DMS153 treated with DMSO at 0.1 percent for 48 hours (cell line): ENCODE results near the gene DCLK1.

Experiments
- DNase-seq: peaks from one replicate; lab custom pipeline; 2025; ENCODE audit not compliant: unreplicated experiment; lab: John Stamatoyannopoulos, UW

Gene DCLK1

GRCh38 chr13:36054041-36054440, 77.1 kb downstream of the DCLK1 start:
- DNase-seq, result no peak

- no peak for DNase-seq
Observed at GRCh38 chr13:36051082-36051481, 80.1 kb downstream of the DCLK1 start.

- DNase-seq, result no peak
Observed at GRCh38 chr13:36046672-36047071, 84.5 kb downstream of the DCLK1 start.

- no peak for DNase-seq
Observed at GRCh38 chr13:36038785-36039555, 92.2 kb downstream of the DCLK1 start.

- DNase-seq, result no peak
Observed at GRCh38 chr13:36033035-36033434, 98.1 kb downstream of the DCLK1 start.

- DNase-seq, result no peak
Observed at GRCh38 chr13:36031490-36031889, 99.7 kb downstream of the DCLK1 start.

GRCh38 chr13:36030670-36031331, 100.4 kb downstream of the DCLK1 start:
- DNase-seq, result no peak

GRCh38 chr13:36029166-36029565, 102.0 kb downstream of the DCLK1 start:
- DNase-seq, result no peak

- no peak for DNase-seq
Observed at GRCh38 chr13:36028359-36029025, 102.7 kb downstream of the DCLK1 start.

GRCh38 chr13:36026531-36026930, 104.7 kb downstream of the DCLK1 start:
- DNase-seq, result no peak

- DNase-seq, result no peak
Observed at GRCh38 chr13:36014763-36015162, 116.4 kb downstream of the DCLK1 start.

GRCh38 chr13:36006894-36007675, 124.1 kb downstream of the DCLK1 start:
- no peak for DNase-seq

GRCh38 chr13:36006347-36006746, 124.8 kb downstream of the DCLK1 start:
- DNase-seq, result no peak

- DNase-seq, result no peak
Observed at GRCh38 chr13:36001561-36001960, 129.6 kb downstream of the DCLK1 start.

GRCh38 chr13:36000028-36000427, 131.2 kb downstream of the DCLK1 start:
- no peak for DNase-seq

GRCh38 chr13:35996360-35996759, 134.8 kb downstream of the DCLK1 start:
- no peak for DNase-seq

- DNase-seq, result no peak
Observed at GRCh38 chr13:35995136-35995535, 136.0 kb downstream of the DCLK1 start.

GRCh38 chr13:35994131-35994966, 136.8 kb downstream of the DCLK1 start:
- no peak for DNase-seq

- DNase-seq, result no peak
Observed at GRCh38 chr13:35993686-35994085, 137.5 kb downstream of the DCLK1 start.

- DNase-seq, result no peak
Observed at GRCh38 chr13:35992964-35993363, 138.2 kb downstream of the DCLK1 start.
